ENCODE data around the gene WWC1.

GRCh38 chr5:168413596-168413995, 122.2 kb downstream of the WWC1 start:
- TF ChIP-seq CTCF (IDR thresholded peaks at IDR 0.05 in 2 of 3, conservative IDR thresholded peaks at IDR 0.05 in 1 of 3; ENCODE audit: insufficient read depth in 2 of 3, low read depth in 1 of 3, low read length in 3 of 3) (no peak), ZNF511 (CRISPR knock-in tag; IDR thresholded peaks at IDR 0.05) (no peak), TAF1 (IDR thresholded peaks at IDR 0.05; ENCODE audit: control insufficient read depth, extremely low read depth, insufficient read depth, low read length, severe bottlenecking) (no peak), ZNF318 (IDR thresholded peaks at IDR 0.05; ENCODE audit: borderline replicate concordance in 1 of 2, low read depth in 1 of 2) (no peak)

Measured in K562 (cell line).